ENCODE data around the gene PABPC1L.

Gene PABPC1L

DNA sequence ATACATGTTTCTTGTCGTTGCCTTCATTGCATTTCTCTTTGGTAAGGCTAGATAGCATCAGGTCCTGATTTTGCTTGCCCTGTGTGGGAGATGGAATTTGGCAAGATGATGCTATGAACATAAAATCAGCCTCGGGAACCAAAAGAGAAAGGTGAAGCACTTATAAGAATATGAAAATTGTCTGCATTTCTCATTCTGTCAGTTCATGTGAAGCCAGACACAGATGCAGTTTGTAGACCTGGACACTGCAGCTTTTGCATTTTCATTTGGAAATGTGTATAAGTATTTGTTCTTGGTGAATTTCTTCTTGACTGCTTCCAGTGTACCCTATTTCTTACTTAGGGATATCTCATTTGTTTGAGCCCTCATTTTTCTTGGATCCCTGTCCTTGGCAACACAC, 23.0 kb upstream of the PABPC1L start:
- 0 out of 2 replicates have a peak, but pooled peaks cover 3% of the 10 kb centered on the region for H3F3A ChIP-seq (ENCODE audit: insufficient read depth, low read length)
- no peak overlapping the region for H3K27ac ChIP-seq (ENCODE audit: low read length)
- H3K4me3 ChIP-seq (ENCODE audit: low read length): peak overlapping the region; percentile 84
- H3K27me3 ChIP-seq (replicated peaks; ENCODE audit: insufficient read depth, low read length): no peaks in the 10 kb centered on the region
- H3K36me3 ChIP-seq (replicated peaks; ENCODE audit: insufficient read depth, low read length): no peaks in the 10 kb centered on the region; the same call in 1 of the 2 replicates
- H3K4me2 ChIP-seq (ENCODE audit: low read depth, low read length): peak overlapping the region; percentile 80
- peaks cover 61% of the 10 kb centered on the region for H3K79me2 ChIP-seq (ENCODE audit: low read length)
- H2AFZ ChIP-seq (ENCODE audit: low read length): no peak overlapping the region
- peaks cover 45% of the 10 kb centered on the region for H4K20me1 ChIP-seq (ENCODE audit: insufficient read depth, low read length)
- H3K9ac ChIP-seq (ENCODE audit: low read length): peak overlapping the region; percentile 96; the same call in 1 of the 2 replicates
- H3K9me2 ChIP-seq (replicated peaks; ENCODE audit: insufficient read depth, low read length): no peaks in the 10 kb centered on the region
- TF ChIP-seq CTCF (IDR thresholded peaks at IDR 0.05; ENCODE audit: low read length) (no peak), EZH2 (optimal IDR thresholded peaks at IDR 0.05; ENCODE audit: low read depth, low read length) (no peak), EZH2phosphoT487 (IDR thresholded peaks at IDR 0.05; ENCODE audit: low read length) (no peak)
- DNase-seq: no peak
- no peaks in the 10 kb centered on the region for H3K9me3 ChIP-seq (replicated peaks; ENCODE audit: insufficient read depth, low read length)
- H3K4me1 ChIP-seq (ENCODE audit: low read length): peaks cover 20% of the 10 kb centered on the region

GRCh38 chr20:44887466-44887865, 22.4 kb upstream of the PABPC1L start:
- no peaks in the 10 kb centered on the region; the same call in 1 of the 2 replicates for H3K36me3 ChIP-seq (replicated peaks; ENCODE audit: insufficient read depth, low read length)
- 0 out of 2 replicates have a peak, but pooled peaks cover 3% of the 10 kb centered on the region for H3F3A ChIP-seq (ENCODE audit: insufficient read depth, low read length)
- no peak overlapping the region; the same call in 1 of the 2 replicates for H3K9ac ChIP-seq (ENCODE audit: low read length)
- peak overlapping the region; percentile 84; the same call in 1 of the 2 replicates for H3K4me3 ChIP-seq (ENCODE audit: low read length)
- H3K27ac ChIP-seq (ENCODE audit: low read length): no peak overlapping the region
- H3K4me1 ChIP-seq (ENCODE audit: low read length): peaks cover 20% of the 10 kb centered on the region
- peaks cover 68% of the 10 kb centered on the region for H3K79me2 ChIP-seq (ENCODE audit: low read length)
- no peaks in the 10 kb centered on the region for H3K9me3 ChIP-seq (replicated peaks; ENCODE audit: insufficient read depth, low read length)
- peak overlapping the region; percentile 80 for H3K4me2 ChIP-seq (ENCODE audit: low read depth, low read length)
- H3K9me2 ChIP-seq (replicated peaks; ENCODE audit: insufficient read depth, low read length): no peaks in the 10 kb centered on the region
- no peak overlapping the region for H2AFZ ChIP-seq (ENCODE audit: low read length)
- peaks cover 52% of the 10 kb centered on the region for H4K20me1 ChIP-seq (ENCODE audit: insufficient read depth, low read length)
- H3K27me3 ChIP-seq (replicated peaks; ENCODE audit: insufficient read depth, low read length): no peaks in the 10 kb centered on the region
- DNase-seq: no peak
- no peak for TF ChIP-seq CTCF (IDR thresholded peaks at IDR 0.05; ENCODE audit: low read length)
- no peak for TF ChIP-seq EZH2phosphoT487 (IDR thresholded peaks at IDR 0.05; ENCODE audit: low read length)
- no peak for TF ChIP-seq EZH2 (optimal IDR thresholded peaks at IDR 0.05; ENCODE audit: low read depth, low read length)

DNA sequence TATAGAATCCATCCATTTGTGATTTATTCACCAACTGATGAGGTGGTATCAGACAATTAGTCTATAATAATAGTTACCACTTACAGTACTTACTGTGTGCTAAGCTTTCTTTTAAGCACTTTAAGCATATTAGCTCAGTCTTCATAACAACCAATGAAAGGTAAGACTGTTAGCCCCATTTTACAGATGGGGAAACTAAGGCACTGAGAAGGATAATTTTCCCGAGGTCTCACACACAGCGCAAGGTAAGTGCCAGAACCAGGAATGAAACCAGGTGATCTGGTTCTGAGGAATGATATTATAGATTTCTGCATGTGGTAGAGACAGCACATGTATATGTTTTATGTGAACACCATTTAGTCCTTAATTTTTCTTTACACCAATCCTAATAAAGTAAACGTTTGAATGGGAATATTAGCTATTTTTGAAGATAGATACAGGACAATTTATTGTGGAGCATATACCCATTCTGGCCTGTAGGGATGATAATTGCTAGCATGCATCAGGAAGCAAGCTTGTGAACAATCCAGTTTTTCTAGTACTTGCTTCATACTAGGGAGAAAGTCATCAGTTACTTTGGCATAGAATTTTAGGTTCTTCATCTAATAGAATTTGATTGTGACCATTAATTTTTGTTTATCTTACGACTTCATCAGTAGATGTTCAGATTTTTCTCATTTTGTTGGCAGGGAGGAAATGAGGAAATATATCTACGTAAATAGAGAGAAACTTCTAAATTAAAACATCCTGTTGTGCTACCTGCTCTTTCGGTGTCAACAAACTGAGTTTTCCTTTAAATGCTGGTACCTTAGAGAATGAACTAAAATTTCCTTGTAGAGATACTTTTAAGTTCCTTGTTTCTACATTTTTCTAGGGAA, 21.4 kb upstream of the PABPC1L start:
- H3K27me3 ChIP-seq (replicated peaks; ENCODE audit: insufficient read depth, low read length): no peaks in the 10 kb centered on the region
- no peaks in the 10 kb centered on the region for H3K9me3 ChIP-seq (replicated peaks; ENCODE audit: insufficient read depth, low read length)
- H3K9me2 ChIP-seq (replicated peaks; ENCODE audit: insufficient read depth, low read length): no peaks in the 10 kb centered on the region
- H3F3A ChIP-seq (ENCODE audit: insufficient read depth, low read length): 0 out of 2 replicates have a peak, but pooled peaks cover 3% of the 10 kb centered on the region
- H4K20me1 ChIP-seq (ENCODE audit: insufficient read depth, low read length): peaks cover 60% of the 10 kb centered on the region
- H3K27ac ChIP-seq (ENCODE audit: low read length): no peak overlapping the region
- DNase-seq: no peak
- peaks cover 20% of the 10 kb centered on the region for H3K4me1 ChIP-seq (ENCODE audit: low read length)
- H2AFZ ChIP-seq (ENCODE audit: low read length): no peak overlapping the region
- peak overlapping the region; percentile 80; the same call in 1 of the 2 replicates for H3K4me2 ChIP-seq (ENCODE audit: low read depth, low read length)
- no peaks in the 10 kb centered on the region; the same call in 1 of the 2 replicates for H3K36me3 ChIP-seq (replicated peaks; ENCODE audit: insufficient read depth, low read length)
- H3K79me2 ChIP-seq (ENCODE audit: low read length): peaks cover 78% of the 10 kb centered on the region
- no peak overlapping the region for H3K4me3 ChIP-seq (ENCODE audit: low read length)
- TF ChIP-seq EZH2 (optimal IDR thresholded peaks at IDR 0.05; ENCODE audit: low read depth, low read length) (no peak), EZH2phosphoT487 (IDR thresholded peaks at IDR 0.05; ENCODE audit: low read length) (no peak), CTCF (IDR thresholded peaks at IDR 0.05; ENCODE audit: low read length) (peak; percentile 17; the same call in 1 of the 2 replicates)
- H3K9ac ChIP-seq (ENCODE audit: low read length): no peak overlapping the region

Measured in MM.1S (cell line).